GM19239 (cell line): ENCODE data around the gene TEX52.

Experiments
- DNase-seq: peaks from one replicate; pipeline ENCODE4 v3.0.0; 2011; ENCODE audit warnings: low spot score; ENCODE audit not compliant: insufficient read length
- FAIRE-seq: peaks from 2 replicates; lab custom pipeline; 2011; peaks lifted over from hg19 to GRCh38; lab: Jason Lieb, UNC

Gene TEX52

GRCh38 chr12:2803635-2804392, 53.0 kb downstream of the TEX52 start:
- no peak for DNase-seq
- no peak for FAIRE-seq

GRCh38 chr12:2801044-2801783, 55.6 kb downstream of the TEX52 start:
- no peak for FAIRE-seq
- DNase-seq, result no peak

DNA sequence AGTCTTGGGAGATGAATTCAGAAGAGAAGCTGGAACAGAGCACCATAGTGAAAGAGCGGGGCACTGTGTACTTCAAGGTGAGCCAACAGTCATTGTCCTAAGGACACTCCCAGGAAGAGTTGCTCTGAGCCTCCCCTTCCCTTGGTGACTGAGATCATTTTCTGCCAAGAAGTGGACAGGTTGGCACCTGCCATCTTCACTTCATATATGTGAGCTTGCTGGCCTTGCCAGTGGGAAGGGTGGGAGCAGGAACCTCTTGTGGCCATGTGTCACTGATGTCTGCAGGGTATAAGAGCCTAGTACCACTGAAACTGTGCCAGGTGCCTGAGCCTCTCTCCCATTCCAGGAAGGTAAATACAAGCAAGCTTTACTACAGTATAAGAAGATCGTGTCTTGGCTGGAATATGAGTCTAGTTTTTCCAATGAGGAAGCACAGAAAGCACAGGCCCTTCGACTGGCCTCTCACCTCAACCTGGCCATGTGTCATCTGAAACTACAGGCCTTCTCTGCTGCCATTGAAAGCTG, 56.7 kb downstream of the TEX52 start:
- FAIRE-seq, result no peak

More for the DNA sequence above, 56.7 kb downstream of the TEX52 start:
- no peak for DNase-seq
